GM10266 (cell line): ENCODE results near the gene NOTCH4.

Experiments used
- DNase-seq: peaks from one replicate; pipeline ENCODE4 v3.0.0; 2012; ENCODE audit errors: extremely low spot score
- TF ChIP-seq, protein P1 (sequence below): IDR thresholded peaks from 2 replicates; pipeline ENCODE4 v1.5.1; 2012; ENCODE audit warnings: mild to moderate bottlenecking, low read depth; ENCODE audit not compliant: control insufficient read depth, insufficient read depth; ENCODE audit errors: missing control alignments

Gene NOTCH4

DNA sequence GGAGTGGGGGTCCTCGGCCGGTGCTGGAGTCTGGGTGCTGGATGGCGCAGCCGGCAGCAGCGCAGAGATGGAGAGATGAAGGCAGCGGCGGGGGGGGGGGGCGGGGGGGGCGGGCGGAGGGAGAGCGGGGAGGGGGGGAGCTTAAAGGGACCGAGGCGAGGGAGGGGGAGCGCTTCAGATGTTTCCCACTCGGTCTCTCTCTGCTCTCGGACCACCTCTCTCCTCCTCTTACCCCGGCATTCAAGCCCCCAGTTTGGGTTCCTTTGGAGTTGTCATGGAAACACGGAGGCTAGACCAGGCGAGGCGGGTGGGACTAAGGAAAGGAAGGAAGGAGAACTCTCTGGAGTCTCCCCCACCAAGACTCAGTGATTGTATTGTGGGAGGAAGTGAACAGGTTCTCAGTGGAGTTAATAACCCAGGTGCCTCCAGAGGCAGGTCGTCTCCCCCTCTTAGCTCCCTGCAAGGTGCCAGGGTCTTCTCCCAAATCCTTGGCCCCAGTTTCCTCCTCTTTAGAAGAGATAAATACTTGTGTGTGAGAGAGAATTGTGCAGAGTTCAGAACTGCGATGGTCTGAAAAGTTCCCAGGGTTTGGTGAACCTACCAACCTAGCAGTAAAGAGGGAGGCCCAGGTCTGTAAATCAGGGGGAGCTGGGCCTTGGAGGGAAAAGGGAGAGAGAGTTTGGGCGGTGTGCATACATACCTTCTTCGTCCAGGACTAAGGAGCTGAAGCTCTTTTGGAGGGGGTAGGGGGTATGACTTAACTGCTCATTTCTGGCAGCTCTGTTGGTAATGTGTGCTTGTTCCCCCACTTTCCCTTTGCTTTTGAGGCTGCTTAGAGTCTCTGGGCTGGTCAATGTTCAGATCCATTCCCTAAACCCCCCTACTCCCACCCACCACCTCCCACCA is 71.8 kb downstream of the NOTCH4 start, which contains the start of gene PRRT1:
Gene PRRT1, minus strand, starts transcription at position 77 of the 906 bp plus-strand sequence. CDS start 112 bp downstream, outside the sequence.
- TF ChIP-seq, protein P1, sequence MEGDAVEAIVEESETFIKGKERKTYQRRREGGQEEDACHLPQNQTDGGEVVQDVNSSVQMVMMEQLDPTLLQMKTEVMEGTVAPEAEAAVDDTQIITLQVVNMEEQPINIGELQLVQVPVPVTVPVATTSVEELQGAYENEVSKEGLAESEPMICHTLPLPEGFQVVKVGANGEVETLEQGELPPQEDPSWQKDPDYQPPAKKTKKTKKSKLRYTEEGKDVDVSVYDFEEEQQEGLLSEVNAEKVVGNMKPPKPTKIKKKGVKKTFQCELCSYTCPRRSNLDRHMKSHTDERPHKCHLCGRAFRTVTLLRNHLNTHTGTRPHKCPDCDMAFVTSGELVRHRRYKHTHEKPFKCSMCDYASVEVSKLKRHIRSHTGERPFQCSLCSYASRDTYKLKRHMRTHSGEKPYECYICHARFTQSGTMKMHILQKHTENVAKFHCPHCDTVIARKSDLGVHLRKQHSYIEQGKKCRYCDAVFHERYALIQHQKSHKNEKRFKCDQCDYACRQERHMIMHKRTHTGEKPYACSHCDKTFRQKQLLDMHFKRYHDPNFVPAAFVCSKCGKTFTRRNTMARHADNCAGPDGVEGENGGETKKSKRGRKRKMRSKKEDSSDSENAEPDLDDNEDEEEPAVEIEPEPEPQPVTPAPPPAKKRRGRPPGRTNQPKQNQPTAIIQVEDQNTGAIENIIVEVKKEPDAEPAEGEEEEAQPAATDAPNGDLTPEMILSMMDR, result no peak
- DNase-seq, result no peak

- no peak for DNase-seq
- TF ChIP-seq, protein P1, result no peak
These were observed 72.5 kb downstream of the NOTCH4 start for GRCh38 chr6:32151181-32151862.

- TF ChIP-seq, protein P1, result no peak
These were observed 73.7 kb downstream of the NOTCH4 start for GRCh38 chr6:32149932-32150870.

DNA sequence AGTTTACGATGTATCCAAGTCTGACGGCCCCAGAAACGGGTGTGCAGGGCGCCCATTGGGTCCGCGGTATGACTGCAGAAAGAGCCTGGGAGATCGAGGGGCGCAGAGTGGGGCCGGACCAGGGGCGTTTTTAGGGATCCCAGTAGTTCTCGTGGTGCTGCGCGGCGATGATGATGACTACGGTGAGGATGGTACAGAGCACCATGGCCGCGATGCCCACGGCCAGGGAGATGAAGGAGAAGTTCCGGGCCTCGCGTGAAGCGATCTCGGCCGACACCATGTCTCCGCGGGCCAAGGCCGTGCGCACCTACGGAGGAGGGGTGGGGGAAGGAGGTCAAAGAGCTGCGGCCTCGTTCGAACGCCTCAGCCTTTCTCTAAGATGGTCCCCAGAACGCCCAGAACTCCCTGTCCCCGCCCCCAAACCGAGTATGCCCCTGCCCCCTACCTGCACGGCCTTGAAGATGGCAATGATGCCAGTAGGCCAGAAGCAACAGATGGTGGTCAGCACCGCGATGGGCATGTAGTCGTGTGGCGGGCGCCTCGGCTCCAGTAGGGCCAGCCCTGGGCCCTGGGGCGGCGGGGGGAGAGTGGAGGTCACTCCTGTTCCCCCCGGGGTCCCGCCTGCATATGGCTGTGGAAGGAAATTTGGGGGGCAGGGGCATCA is 74.6 kb downstream of the NOTCH4 start:
- TF ChIP-seq, protein P1, result no peak
- no peak for DNase-seq

More at GRCh38 chr6:32149932-32150870, 73.7 kb downstream of the NOTCH4 start:
- DNase-seq, result no peak

GRCh38 chr6:32148289-32149091 is 75.4 kb downstream of the NOTCH4 start:
- TF ChIP-seq, protein P1, result no peak
- no peak for DNase-seq
